ENCODE results near the gene ADCY7. TPM values are rescaled to one million over a fixed set of nuclear protein-coding genes. Genes with fewer than 3 reads are reported as not detected.

ADCY7 gene
- total RNA-seq, 1 donor from 2014 or later, result 8.8 TPM

DNA sequence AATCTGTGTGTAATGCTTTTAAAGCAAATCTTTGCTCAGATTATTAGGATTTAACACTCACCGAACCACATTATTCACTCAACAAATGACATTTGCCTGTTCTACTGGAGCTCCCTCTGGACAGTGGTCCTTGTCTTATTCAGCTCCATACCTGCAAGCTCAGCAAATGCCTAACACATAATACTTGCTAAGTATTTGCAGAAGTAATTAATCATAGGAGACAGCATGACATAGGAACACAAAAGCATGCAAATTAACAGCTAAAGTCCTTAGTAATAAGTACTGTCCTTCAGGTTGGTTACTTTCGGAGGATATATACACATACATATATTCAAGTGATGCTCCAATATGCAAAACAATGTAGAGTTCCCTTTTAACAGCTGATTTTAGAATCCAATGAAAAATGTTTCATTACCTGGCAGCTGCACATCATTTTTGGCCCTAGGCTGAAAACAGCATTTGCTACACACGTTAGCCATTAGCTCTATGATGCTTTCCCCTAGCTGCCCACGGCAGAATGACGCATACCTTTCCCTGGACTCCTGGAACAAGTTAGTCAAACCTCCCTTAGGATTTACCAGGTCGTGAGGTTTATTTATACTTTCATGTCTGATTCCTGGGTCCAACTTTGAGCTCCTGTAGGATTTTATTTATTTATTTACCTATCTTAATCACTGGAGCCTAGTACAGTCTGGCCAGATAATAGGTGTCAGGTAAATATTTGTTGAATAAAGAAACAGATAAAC, 93.9 kb downstream of the ADCY7 start:
- Mint-ChIP-seq H3K4me1 (peaks cover 13% of the 10 kb centered on the region), H3K36me3 (ENCODE audit: low read depth) (peaks cover 4% of the 10 kb centered on the region), H3K4me3 (no peak overlapping the region), H3K9me3 (no peaks in the 10 kb centered on the region), H3K27me3 (ENCODE audit: low read depth) (no peaks in the 10 kb centered on the region), H3K27ac (ENCODE audit: unreplicated experiment) (no peak overlapping the region)
- no peak for DNase-seq (ENCODE audit: low read depth, low spot score)
- TF ChIP-seq, protein P1, sequence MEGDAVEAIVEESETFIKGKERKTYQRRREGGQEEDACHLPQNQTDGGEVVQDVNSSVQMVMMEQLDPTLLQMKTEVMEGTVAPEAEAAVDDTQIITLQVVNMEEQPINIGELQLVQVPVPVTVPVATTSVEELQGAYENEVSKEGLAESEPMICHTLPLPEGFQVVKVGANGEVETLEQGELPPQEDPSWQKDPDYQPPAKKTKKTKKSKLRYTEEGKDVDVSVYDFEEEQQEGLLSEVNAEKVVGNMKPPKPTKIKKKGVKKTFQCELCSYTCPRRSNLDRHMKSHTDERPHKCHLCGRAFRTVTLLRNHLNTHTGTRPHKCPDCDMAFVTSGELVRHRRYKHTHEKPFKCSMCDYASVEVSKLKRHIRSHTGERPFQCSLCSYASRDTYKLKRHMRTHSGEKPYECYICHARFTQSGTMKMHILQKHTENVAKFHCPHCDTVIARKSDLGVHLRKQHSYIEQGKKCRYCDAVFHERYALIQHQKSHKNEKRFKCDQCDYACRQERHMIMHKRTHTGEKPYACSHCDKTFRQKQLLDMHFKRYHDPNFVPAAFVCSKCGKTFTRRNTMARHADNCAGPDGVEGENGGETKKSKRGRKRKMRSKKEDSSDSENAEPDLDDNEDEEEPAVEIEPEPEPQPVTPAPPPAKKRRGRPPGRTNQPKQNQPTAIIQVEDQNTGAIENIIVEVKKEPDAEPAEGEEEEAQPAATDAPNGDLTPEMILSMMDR (conservative IDR thresholded peaks at IDR 0.05), result peak; percentile 11

DNA sequence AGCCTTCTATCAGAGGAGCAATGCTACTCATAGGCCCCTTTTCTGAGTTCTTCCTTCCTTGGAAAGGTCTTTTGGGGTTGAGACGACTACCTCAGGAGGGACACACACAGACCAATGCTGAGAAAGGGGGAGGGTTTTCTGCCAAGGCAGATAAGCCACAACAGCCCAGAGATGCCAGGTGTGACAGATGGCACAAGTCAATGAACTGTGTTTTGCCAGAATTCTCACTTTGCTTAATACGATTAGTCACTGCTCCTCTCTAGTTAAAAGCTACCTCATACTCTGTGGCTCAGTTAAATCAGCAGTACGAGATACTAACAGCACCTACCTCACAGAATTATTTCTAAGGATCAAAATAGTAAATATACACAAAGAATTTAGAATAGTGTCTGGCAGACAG, 94.4 kb downstream of the ADCY7 start:
- Mint-ChIP-seq H3K27me3 (ENCODE audit: low read depth) (no peaks in the 10 kb centered on the region), H3K36me3 (ENCODE audit: low read depth) (peaks cover 4% of the 10 kb centered on the region), H3K4me3 (no peak overlapping the region), H3K27ac (ENCODE audit: unreplicated experiment) (no peak overlapping the region), H3K4me1 (peaks cover 19% of the 10 kb centered on the region), H3K9me3 (no peaks in the 10 kb centered on the region)
- DNase-seq (ENCODE audit: low read depth, low spot score), result no peak
- TF ChIP-seq, protein P1 (conservative IDR thresholded peaks at IDR 0.05), result no peak

DNA sequence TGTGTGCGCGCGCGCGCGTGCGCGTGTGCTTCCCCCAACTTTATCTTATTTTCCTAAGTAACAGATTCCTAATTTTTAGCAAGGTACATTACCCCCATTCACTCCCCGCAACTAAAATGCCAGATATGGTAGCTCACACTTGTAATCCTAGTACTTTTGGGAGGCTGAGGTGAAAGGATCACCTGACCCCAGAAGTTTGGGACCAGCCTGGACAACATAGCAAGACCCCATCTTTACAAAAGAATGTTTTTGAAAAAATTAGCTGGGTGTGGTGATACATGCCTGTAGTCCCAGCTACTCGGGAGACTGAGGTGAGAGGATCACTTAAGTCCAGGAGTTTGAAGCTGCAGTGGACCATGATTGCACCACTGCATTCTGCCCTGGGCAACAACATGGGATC, 97.3 kb downstream of the ADCY7 start:
- H3K36me3 Mint-ChIP-seq (ENCODE audit: low read depth), result peaks cover 4% of the 10 kb centered on the region
- H3K27me3 Mint-ChIP-seq (ENCODE audit: low read depth), result no peaks in the 10 kb centered on the region
- peaks cover 34% of the 10 kb centered on the region for H3K4me1 Mint-ChIP-seq
- no peak for DNase-seq (ENCODE audit: low read depth, low spot score)
- no peak overlapping the region for H3K27ac Mint-ChIP-seq (ENCODE audit: unreplicated experiment)
- TF ChIP-seq, protein P1 (conservative IDR thresholded peaks at IDR 0.05), result no peak
- H3K4me3 Mint-ChIP-seq, result no peak overlapping the region
- H3K9me3 Mint-ChIP-seq, result no peaks in the 10 kb centered on the region

DNA sequence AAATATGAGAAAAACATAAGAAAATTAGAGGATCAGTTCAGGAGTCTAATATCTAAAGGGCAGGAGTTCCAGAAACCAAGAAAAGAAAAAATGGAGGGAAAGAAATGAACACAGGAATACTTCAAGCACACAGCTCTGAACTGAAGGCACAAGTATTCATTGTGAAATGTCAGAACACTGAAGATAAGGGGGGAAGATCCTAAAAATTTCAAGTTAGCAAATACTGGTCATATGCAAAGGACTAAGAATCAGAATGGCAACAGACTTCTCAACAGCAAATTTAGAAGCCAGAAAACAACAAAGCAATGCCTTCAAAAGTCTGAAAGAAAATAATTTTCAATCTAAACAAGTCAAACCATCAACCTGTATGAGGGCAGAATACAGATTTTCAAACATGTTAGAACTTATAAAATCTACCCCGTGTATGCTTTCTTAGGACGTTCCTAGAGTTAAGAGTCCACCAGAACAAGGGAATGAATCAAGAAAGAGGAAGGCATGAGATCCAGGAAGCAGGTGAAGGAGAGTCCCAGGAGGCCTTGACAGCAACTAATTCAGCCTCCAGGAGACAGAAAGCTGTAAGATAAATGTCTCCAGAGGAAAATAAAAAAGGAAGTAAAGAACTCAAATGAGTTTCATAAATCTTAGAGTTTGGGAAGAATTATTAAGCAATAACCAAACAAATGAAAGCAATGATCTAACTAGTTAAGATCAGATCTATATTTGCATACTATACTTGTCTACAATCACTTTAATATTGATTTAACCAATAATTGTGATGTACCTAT, 99.6 kb downstream of the ADCY7 start:
- Mint-ChIP-seq H3K4me3 (peak overlapping the region; percentile 90), H3K27me3 (ENCODE audit: low read depth) (no peaks in the 10 kb centered on the region), H3K9me3 (no peaks in the 10 kb centered on the region), H3K36me3 (ENCODE audit: low read depth) (peaks cover 4% of the 10 kb centered on the region), H3K4me1 (peaks cover 31% of the 10 kb centered on the region), H3K27ac (ENCODE audit: unreplicated experiment) (no peak overlapping the region)
- TF ChIP-seq, protein P1 (conservative IDR thresholded peaks at IDR 0.05), result no peak
- no peak for DNase-seq (ENCODE audit: low read depth, low spot score)

Small RNA genes lying within 50 kb of the gene (microRNA-seq; reads per million reads assigned to microRNA genes)
- gene MIR6771, result not detected

Other genes starting within 250 kb of the ADCY7 start
- 19.5 and 20.6 TPM in 2 replicates for gene CNEP1R1, start 241.3 kb upstream of the ADCY7 start, total RNA-seq
- gene HEATR3, start 200.6 kb upstream of the ADCY7 start, total RNA-seq, result 25.4 and 29.5 TPM in 2 replicates
- gene TENT4B, start 113.2 kb upstream of the ADCY7 start, total RNA-seq, result 12.5 and 12.9 TPM in 2 replicates
- gene BRD7, start 102.4 kb downstream of the ADCY7 start, total RNA-seq, result 130 and 163 TPM in 2 replicates

All from neural crest cell (in vitro differentiated cells).